Ovary (tissue), 9 donors: ENCODE results near the gene GRIN2D. TPM values are rescaled to one million over a fixed set of nuclear protein-coding genes. Genes with fewer than 3 reads are reported as not detected.

ENCODE experiments used
- DNase-seq, 5 donors: peaks; one replicate each; pipeline ENCODE4 v3.0.0-alpha.2; 2019 to 2020
- H3K27ac ChIP-seq, 2 donors: fragments of 200-600 bp; one replicate each; pipeline versions ENCODE4 v1.5.1 to v1.8.0; 2019 to 2022
- H3K27me3 ChIP-seq: fragments of 200-600 bp; one replicate; pipeline ENCODE4 v1.8.0; 2022
- H3K36me3 ChIP-seq: fragments of 200-600 bp; sonication (generic); one replicate; pipeline ENCODE4 v1.5.1; 2019
- H3K4me1 ChIP-seq: one replicate; pipeline ENCODE4 v1.8.1; 2013; ENCODE audit warnings: mild to moderate bottlenecking, moderate library complexity; ENCODE audit not compliant: insufficient read depth
- H3K4me3 ChIP-seq: fragments of 200-600 bp; sonication (generic); one replicate; pipeline ENCODE4 v1.5.1; 2017
- H3K9me3 ChIP-seq, 2 donors: fragments of 200-600 bp in 1 of 2; sonication (generic) in 1 of 2; one replicate each; pipeline versions ENCODE4 v1.5.1 to v1.8.1; 2013 to 2019; ENCODE audit warnings: mild to moderate bottlenecking in 1 of 2, moderate library complexity in 1 of 2
- EP300 ChIP-seq: sonication (generic); formaldehyde crosslinking; IDR thresholded peaks from one replicate; pipeline ENCODE4 v1.6.1; 2017; ENCODE audit warnings: antibody characterized with exemption
- POLR2A ChIP-seq: fragments of 450-650 bp; IDR thresholded peaks from one replicate; pipeline ENCODE4 v1.6.1; 2017; ENCODE audit warnings: antibody characterized with exemption, mild to moderate bottlenecking, moderate library complexity
- WGBS, 3 donors: extraction: QIAGEN DNeasy Blood & Tissue Kit in 1 of 3; methylation state at CpG; one replicate each; pipeline versions ENCODE4 v1.1.5 to v1.1.7; 2013 to 2017; 5-methylcytosine and 5-hydroxymethylcytosine counted together
- intact Hi-C, 4 donors: fragments of 100-400 bp; cut with DNase I; formaldehyde crosslinking; loops; one replicate each; pipeline versions ENCODE4 v1.11.0 to v1.15.1; 2022 to 2023
- polyA plus RNA-seq, 2 donors: library from polyadenylated mRNA; stranded (reverse); fragments of 200-250 nt in 1 of 2; fragments of 350-450 nt in 1 of 2; fragmentation: Illumina TruSeq in 1 of 2; extraction: RNeasy Lipid Tissue Mini Kit (QIAGEN cat#74804) in 1 of 2; gene quantifications; one replicate each; pipeline ENCODE4 v1.2.3, GENCODE V29; 2013 to 2014
- total RNA-seq, 7 donors: library from RNA; depleted of rRNA in 2 of 7; stranded (reverse); fragments of >200 nt in 2 of 7; fragmentation: NEBNext Ultra II Directional in 3 of 7; extraction: Animal tissue kit (Norgen Biotek cat#: 25700) in 3 of 7; gene quantifications; one replicate each; pipeline versions ENCODE4 v1.1.0 to v1.2.4, GENCODE V29; 2016 to 2023
- TF ChIP-seq, protein P1 (sequence below), 3 donors: fragments of 450-650 bp in 2 of 3; fragments of 200-600 bp in 1 of 3; IDR thresholded peaks; one replicate each; pipeline versions ENCODE4 v1.5.1 to v1.8.0; 2016 to 2022; ENCODE audit warnings: antibody characterized with exemption in 3 of 3, mild to moderate bottlenecking in 1 of 3
- donor health status: DM: no; HTN: no; CAD: no; lungs with moderate emphysema.
- donor health status: DM: no; HTN: no; CAD: no.
- donor health status: Bipolar disorder and iron deficiency.
- donor health status: DM: yes; HTN: yes; CAD: no.
- donor health status: DM: no; HTN: no; CAD: no.
- donor health status: DM: yes; HTN: yes; CAD: no.

GRIN2D gene
- total and polyA plus RNA-seq, 9 donors: 0.10 to 0.32 (median 0.12) TPM; not detected in 1

- intact Hi-C loops: no loop called here
- DNase-seq: no peak
- Histone ChIP-seq H3K4me3 (no peak overlapping the region), H3K27me3 (peaks cover 2% of the 10 kb centered on the region), H3K9me3 (no peaks in the 10 kb centered on the region), H3K27ac (no peak overlapping the region), H3K36me3 (no peaks in the 10 kb centered on the region), H3K4me1 (peaks cover 12% of the 10 kb centered on the region)
- WGBS, 3 donors: 2 to 3% (median 3%) methylated on average over 38 of the region's 38 CpGs
- TF ChIP-seq POLR2A: no peak
- TF ChIP-seq EP300: no peak
- TF ChIP-seq, protein P1, sequence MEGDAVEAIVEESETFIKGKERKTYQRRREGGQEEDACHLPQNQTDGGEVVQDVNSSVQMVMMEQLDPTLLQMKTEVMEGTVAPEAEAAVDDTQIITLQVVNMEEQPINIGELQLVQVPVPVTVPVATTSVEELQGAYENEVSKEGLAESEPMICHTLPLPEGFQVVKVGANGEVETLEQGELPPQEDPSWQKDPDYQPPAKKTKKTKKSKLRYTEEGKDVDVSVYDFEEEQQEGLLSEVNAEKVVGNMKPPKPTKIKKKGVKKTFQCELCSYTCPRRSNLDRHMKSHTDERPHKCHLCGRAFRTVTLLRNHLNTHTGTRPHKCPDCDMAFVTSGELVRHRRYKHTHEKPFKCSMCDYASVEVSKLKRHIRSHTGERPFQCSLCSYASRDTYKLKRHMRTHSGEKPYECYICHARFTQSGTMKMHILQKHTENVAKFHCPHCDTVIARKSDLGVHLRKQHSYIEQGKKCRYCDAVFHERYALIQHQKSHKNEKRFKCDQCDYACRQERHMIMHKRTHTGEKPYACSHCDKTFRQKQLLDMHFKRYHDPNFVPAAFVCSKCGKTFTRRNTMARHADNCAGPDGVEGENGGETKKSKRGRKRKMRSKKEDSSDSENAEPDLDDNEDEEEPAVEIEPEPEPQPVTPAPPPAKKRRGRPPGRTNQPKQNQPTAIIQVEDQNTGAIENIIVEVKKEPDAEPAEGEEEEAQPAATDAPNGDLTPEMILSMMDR (IDR thresholded peaks at IDR 0.05): no peak
Measured at GRCh38 chr19:48394331-48395169, 1.1 kb downstream of the GRIN2D start.

DNA sequence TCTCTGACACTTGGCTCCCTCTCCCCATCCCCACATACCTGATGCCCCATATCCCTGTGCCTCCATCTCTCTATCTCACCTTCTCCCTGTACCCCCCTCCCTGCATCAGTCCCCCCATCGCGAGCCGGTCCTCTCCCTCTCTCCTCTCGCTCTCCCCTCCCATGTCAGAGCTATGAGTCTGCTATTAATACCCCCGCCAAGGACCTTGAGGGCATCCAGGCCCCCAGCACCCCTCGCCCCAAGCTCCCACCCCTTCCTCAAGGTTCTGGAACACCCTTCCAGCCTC is 1.6 kb downstream of the GRIN2D start:
- TF ChIP-seq POLR2A (no peak), EP300 (no peak)
- TF ChIP-seq, protein P1 (IDR thresholded peaks at IDR 0.05): no peak
- Histone ChIP-seq H3K9me3 (no peaks in the 10 kb centered on the region), H3K4me3 (no peak overlapping the region), H3K27ac (no peak overlapping the region), H3K36me3 (no peaks in the 10 kb centered on the region), H3K4me1 (peaks cover 9% of the 10 kb centered on the region), H3K27me3 (peaks cover 2% of the 10 kb centered on the region)
- 2 to 9% (median 2%) methylated on average over 6 of the region's 6 CpGs for WGBS, 3 donors
- intact Hi-C loops: no loop called here
- DNase-seq: no peak

- no peak for TF ChIP-seq EP300
- TF ChIP-seq, protein P1 (IDR thresholded peaks at IDR 0.05): no peak
- TF ChIP-seq POLR2A: no peak
- H3K27me3 ChIP-seq: peaks cover 2% of the 10 kb centered on the region
- H3K4me1 ChIP-seq: peaks cover 9% of the 10 kb centered on the region
- H3K9me3 ChIP-seq: no peaks in the 10 kb centered on the region
- no peaks in the 10 kb centered on the region for H3K36me3 ChIP-seq
- intact Hi-C loops: no loop called here
- H3K27ac ChIP-seq: no peak overlapping the region
- H3K4me3 ChIP-seq: no peak overlapping the region
- DNase-seq: no peak
- WGBS, 3 donors: 11 to 23% (median 14%) methylated on average over 9 of the region's 9 CpGs
Measured at GRCh38 chr19:48395499-48395898, 2.0 kb downstream of the GRIN2D start.

DNA sequence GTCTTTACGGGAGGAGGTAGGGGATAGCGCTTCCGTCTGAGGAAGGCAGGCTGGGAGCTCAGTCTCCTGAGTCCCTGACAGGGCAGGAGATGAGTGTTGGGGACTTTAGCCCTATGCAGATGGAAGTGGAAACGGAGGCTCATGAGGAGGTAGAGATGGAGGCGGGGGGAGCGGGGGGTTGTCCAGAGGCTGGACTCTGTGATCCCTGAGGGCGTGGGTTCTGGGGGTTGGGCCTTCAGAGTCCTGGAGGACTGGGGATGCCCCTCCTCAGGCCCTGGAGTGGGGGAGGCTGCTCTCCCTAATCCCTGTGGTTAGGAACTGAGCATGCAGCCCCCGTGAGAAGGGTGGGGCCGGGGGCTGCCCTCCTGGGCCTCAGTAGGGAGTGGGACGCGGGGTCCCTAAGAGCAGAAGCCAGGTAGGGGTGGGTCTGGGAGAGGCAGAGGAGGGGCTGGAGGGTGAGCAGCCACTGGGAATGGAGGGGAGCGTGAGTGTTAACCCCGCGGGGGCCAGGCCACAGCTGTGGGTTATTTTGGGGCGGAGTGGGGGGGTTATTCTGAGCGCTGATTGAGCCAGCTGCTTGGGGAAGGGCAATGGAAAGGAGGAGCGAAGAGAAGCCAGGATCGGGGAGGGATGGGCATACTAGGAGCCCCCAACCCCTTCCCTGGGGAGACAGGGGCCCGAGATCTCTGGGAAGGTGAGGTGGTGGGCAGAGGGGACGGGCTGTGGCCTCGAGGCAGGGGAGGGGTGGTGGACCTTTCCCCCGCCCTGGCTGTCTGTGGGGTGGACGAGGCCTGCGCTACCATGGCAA is 2.8 kb downstream of the GRIN2D start:
- Histone ChIP-seq H3K4me1 (peaks cover 9% of the 10 kb centered on the region), H3K27me3 (peaks cover 2% of the 10 kb centered on the region), H3K4me3 (no peak overlapping the region), H3K9me3 (no peaks in the 10 kb centered on the region), H3K27ac (no peak overlapping the region), H3K36me3 (no peaks in the 10 kb centered on the region)
- TF ChIP-seq, protein P1 (IDR thresholded peaks at IDR 0.05): no peak
- no peak for TF ChIP-seq EP300
- TF ChIP-seq POLR2A: no peak
- no peak for DNase-seq
- 31 to 35% (median 34%) methylated on average over 24 of the region's 24 CpGs for WGBS, 3 donors
- intact Hi-C loops: no loop called here
